HG03064 (cell line): ENCODE results near the gene RUFY1.
A peak's percentile ranks its signal among the peaks of the same experiment; 100 is the strongest.

Experiments used
- ATAC-seq: cut with Tn5 transposase; IDR thresholded peaks from one replicate; pipeline ENCODE4 v1.9.1; 2021; ENCODE audit warnings: low read depth; ENCODE audit not compliant: unreplicated experiment

The RUFY1 gene

DNA sequence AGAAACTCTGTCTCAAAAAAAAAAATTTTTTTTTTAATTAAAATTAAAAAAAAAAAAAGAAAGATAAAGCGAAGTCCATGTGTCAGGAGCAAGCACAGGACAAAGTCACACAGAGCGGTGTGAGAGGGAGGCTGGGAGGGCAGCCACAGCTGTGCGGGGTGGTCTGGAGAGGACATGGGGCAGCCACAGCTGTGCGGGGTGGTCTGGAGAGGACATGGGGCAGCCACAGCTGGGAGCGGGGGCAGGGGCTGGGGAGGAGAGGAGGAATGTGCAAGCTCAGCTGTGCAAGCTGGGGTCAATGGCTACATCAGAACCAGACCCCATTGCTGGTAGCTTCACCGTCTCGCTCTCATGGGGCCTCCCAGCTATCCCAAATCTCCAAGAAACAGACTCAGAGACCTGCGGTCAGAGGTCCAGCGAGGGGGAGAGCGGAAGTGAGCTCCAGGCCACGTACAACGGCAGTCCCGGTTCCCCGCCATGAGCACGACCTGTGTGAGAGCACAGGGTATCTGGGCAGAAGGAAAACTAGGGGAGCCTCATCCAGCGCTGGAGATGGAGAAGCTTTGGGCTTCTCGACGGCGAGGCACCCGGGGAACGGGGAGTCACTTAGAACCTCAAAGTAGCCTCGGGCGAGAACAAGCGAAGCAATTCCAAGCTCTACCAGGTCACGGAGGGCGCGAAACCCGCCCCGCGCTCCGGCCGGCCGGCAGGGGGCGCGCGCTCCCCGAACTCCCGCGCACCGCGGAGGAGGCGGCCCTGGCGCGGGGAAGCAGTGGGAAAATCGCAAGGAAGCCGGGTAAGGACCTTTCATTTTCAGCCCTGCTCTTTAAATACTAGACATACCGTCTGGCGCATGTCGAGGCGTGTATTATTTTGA is 107.2 kb downstream of the RUFY1 start:
- peak; percentile 79 for ATAC-seq

DNA sequence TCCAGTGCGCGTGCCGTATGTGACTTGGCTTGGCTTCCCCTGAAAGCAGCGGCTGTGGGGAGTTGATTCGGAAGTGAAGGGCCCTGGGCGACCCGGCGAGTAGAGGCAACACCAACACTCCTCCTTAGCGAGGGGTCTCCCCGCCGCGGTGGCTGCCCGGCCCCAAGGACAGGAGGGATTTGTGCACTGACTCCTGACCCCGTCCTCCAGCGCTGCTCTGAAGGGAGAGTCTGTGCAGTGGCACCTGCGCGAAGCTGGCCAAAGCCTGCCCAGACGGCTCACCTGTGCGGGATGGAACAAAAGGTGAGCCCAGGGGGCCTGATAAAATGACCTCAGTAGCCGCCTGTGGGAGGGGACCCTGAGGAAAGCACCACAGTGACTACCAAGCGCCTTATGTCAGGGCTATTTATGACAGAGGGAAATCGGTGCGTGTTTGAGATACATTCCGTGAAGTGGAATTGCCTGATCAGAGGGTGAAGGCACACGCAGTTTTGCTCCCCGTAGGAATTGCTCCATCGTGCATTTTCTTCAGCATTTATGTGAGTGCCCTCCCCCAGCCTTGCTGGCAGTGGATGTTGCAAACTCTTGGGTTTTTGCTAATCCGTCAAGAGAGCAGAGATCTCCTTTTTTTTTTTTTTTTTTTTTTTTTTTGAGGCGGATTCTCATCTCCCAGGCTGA is 108.0 kb downstream of the RUFY1 start:
- peak; percentile 64 for ATAC-seq
